Adrenal gland (tissue), 5 donors: ENCODE results near the gene IGSF10.

ENCODE experiments used
- CTCF ChIP-seq, 6 experiments: fragments of 450-650 bp in 4 of 6; fragments of 200-600 bp in 2 of 6; sonication (generic) in 1 of 6; IDR thresholded peaks; 1 replicate in 5 of 6; 2 replicates in 1 of 6; pipeline versions ENCODE4 v1.5.1 to v1.8.0; 2016 to 2021; ENCODE audit warnings: antibody characterized with exemption in 6 of 6, mild to moderate bottlenecking in 2 of 6, moderate library complexity in 1 of 6
- POLR2A ChIP-seq, 2 donors: fragments of 450-650 bp; IDR thresholded peaks; one replicate each; pipeline ENCODE4 v1.6.1; 2017; ENCODE audit warnings: antibody characterized with exemption in 2 of 2, mild to moderate bottlenecking in 2 of 2, moderate library complexity in 1 of 2
- donor health status: DM: no; HTN: no; CAD: no.

- TF ChIP-seq CTCF (IDR thresholded peaks at IDR 0.05) = no peak
- TF ChIP-seq POLR2A (IDR thresholded peaks at IDR 0.05) = no peak
Measured at GRCh38 chr3:151452368-151452767, 8.5 kb downstream of the IGSF10 start.
